Measurements from ENCODE around the gene PCDH9.
A peak's percentile ranks its signal among the peaks of the same experiment; 100 is the strongest.

PCDH9 gene

DNA sequence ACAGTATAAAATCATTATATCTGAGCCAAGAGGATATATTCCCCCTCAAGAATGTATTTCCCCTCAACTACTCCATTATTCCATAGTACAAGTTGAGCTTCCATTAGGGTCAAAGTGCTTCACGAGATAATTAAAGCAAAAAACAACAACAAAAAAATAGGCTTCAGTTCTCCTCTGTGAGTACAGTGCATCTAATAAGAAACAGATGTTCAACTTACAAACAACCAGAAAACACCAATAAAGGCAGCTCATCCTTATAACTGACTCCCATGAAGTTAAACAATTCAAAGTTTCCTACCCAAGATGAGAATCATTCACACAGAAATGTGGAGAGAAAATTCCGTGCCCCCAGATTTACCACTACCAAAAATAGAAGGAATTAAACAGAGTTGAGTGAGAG, 854.4 kb downstream of the PCDH9 start:
- no peak for DNase-seq (ENCODE audit: low spot score)

DNA sequence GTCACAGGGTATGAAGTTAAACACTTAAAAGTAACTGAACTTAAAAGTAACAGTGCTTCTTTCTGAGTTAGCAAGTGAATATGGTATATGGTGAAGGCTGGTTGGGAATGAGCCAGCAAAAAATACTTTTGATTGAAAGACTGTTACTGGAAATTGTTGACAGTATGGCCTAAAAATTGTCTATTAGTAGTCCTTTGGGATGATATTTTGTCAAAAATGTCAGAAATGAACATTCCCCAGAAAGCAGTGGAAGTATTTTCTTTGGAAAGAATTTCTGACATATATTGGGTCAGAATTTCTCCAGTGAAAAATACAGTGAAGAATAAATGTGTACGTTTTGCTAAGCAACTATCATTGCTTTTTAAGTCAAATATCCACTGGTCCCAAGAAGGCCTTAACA, 860.5 kb downstream of the PCDH9 start:
- DNase-seq (ENCODE audit: low spot score): no peak

GRCh38 chr13:66367356-66367755, 862.8 kb downstream of the PCDH9 start:
- no peak for DNase-seq (ENCODE audit: low spot score)

- DNase-seq (ENCODE audit: low spot score): peak; percentile 37
These were observed 865.0 kb downstream of the PCDH9 start for GRCh38 chr13:66365101-66365500.

- DNase-seq (ENCODE audit: low spot score): no peak
These were observed 865.8 kb downstream of the PCDH9 start for GRCh38 chr13:66364346-66364745.

GRCh38 chr13:66362485-66362884, 867.7 kb downstream of the PCDH9 start:
- DNase-seq (ENCODE audit: low spot score): no peak

DNA sequence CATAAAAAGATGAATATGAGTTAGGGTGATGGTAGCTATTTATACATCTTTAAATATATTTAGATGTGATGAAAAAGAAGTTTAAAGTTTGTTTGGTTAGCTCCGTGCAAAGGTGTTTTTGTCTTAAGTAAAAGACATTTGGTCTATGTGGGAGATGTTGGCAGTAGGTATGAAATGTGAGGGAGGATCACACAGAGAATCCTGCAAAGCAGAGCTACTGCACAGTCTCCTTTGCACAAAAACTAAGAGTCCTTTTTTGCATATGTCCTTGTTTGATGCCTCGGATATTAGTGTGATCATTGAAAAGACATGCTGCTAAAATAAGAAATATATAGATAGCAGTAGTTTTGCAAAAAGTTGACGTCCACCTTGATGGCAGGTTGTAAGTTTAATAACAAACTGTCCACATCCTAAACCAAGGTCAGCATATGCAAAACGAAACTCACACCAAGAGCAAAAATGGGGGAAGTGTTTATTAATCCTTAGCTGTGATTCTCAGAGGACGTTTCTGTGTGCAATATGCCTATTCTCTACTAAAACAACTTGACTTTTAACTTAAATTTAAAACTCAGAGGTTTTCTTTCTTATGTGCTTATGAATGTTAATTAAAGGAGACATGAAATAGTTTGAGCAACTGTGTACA, 870.1 kb downstream of the PCDH9 start:
- peak; percentile 18 for DNase-seq (ENCODE audit: low spot score)

GRCh38 chr13:66359393-66359792, 870.7 kb downstream of the PCDH9 start:
- DNase-seq (ENCODE audit: low spot score): no peak

GRCh38 chr13:66358564-66358963, 871.6 kb downstream of the PCDH9 start:
- no peak for DNase-seq (ENCODE audit: low spot score)

DNA sequence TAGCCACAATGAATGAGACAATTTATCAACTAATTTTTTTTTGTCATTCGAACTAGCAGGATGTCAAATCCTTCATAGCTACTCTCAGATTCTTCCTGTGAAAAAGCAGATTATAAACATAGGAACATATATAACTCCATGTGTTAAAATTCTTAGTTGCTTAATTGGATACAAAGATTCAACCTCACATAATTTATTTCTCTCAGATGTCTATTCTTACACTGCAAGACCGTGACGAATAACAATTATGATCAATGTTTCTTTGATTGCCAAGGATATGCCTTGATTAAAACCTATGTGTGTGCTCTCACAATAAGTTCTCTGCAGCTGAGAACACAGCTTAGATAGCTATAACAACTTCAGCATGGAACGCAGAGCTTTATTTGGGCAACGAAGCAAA, 872.7 kb downstream of the PCDH9 start:
- DNase-seq (ENCODE audit: low spot score): no peak

DNA sequence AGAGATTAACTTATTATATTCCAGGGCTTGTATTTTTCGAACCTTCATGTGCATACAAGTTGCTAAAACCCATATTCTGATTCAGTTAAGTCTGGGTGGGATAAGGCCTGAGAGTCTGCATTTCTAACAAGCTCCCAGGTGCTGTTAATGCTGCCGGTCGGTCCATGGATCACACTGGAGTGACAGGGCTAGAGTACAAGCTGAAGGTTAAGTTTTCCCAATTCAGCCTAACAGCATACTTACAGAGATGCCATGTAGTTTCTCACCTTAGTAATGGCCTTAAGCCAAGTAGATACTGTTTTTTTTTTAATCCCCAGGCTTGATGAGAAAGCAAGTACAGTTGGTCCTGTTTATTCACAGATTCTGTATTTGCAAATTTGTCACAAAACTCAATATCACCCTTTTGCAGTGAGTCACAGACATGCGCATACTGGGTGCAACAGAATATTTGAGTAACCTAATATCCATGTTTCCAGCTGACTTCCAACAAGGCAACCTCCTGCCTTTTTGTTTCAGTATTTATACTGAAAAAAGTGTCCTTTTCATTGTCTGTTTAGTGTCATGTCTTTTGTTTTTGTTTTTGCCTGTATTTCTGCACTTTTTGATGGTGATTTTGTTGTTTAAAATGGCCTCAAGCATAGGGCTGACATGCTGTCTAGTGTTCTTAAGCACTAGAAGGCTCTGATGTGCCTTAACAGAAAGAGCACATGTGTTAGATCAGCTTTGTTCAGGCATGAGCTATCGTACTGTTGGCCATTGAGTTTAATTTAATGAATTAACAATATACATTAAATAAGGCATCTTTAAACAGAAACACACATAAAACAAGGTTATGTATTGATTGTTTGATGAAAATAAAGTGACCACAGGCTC, 875.0 kb downstream of the PCDH9 start:
- no peak for DNase-seq (ENCODE audit: low spot score)

DNA sequence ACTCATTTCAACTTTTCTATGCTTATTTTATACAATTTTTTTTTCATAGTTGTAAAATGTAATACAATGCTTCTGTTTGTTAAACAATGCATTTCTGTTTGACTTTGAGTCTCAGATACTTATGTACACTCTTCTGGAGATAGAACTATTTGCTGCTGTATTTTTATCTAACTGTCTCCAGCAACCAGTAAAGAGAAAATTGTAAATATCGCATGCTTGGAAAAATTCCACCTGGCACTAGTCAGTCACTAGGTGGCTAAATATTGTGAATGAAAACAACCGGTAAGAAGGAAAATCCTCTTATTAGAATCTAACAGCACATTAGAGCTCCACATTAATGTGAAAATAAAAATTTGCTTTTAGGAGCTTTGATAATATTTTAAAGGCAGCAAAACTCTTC, 876.5 kb downstream of the PCDH9 start:
- DNase-seq (ENCODE audit: low spot score): no peak

- DNase-seq (ENCODE audit: low spot score): no peak
These were observed 880.2 kb downstream of the PCDH9 start for GRCh38 chr13:66349966-66350365.

DNA sequence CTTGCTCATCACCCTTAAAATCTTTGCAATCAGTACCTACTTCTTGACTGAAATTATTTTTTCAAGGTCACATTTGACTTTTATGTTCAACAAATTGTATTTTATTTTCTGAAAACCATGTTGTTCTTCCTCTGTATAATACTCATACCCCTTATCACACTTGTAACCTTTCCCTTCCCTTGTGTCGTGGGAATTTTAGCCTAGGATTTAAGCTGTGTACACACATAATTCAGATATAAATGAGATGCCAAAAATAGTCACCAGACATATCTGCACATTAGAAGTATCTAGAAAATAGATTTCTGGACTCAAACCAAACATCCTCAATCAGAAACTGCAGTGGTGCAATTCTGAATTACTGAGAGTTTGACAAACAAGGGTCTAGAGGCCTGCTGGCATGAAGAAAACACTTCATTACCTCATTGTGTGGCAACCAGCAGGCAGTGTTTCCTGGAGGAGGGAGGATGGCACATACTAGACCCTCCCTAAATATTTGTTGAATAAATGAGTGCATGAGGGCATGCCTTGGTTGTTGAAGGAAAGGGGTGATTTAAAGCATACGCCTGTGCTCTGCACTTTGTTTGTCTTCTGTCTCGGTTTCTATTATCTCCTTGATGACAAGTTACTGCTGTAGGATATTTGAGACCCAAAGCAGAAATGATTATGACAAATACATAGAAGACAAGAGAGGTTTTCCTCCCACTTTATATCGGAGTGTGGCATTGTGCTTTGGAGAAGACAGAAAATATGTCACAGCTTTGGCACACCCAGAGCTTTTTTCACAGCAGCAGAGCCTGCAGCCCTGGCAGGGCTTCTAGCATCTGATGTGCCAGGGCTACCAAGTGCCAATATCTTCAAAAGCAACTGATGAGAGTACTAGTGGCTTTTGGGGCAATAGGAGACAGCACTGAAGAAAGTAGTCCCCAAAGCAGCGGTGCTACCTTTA, 881.1 kb downstream of the PCDH9 start:
- peak; percentile 53 for DNase-seq (ENCODE audit: low spot score)

- DNase-seq (ENCODE audit: low spot score): no peak
These were observed 882.5 kb downstream of the PCDH9 start for GRCh38 chr13:66347486-66348117.

DNA sequence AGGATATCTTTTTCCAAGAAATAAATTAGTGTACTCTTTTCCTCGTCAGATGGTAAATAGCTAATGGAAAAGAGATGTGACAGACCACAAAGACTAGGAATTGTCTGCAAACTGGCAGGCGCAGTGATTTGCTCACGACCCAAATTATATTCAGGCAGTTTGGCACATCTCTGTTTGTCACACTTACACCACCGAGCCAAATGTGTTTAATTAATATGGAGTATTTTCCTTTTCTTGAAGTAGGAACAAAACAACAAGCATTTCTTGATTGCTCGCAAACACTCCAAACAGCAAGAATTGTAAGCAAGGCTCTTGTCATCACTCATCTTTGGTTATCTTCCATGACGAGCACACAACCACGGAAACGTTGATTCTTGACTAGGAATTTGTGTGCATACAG, 884.2 kb downstream of the PCDH9 start:
- peak; percentile 34 for DNase-seq (ENCODE audit: low spot score)

DNA sequence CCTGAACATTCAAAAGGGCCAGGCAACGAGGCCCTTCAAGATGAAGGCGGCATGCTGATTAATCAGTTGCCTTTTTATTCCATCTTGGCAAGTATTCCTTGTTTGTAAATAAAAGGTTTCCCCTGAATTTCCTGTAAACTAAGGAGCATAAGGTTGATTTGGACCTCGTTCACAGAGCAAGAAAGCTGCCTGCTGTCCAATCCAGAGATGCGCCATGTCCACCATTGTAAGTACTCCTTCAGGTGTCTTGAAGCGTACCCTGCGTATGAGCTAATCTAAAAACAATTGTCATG, 884.7 kb downstream of the PCDH9 start:
- DNase-seq (ENCODE audit: low spot score): peak; percentile 17

GRCh38 chr13:66344805-66345517, 885.2 kb downstream of the PCDH9 start:
- DNase-seq (ENCODE audit: low spot score): peak; percentile 20

DNA sequence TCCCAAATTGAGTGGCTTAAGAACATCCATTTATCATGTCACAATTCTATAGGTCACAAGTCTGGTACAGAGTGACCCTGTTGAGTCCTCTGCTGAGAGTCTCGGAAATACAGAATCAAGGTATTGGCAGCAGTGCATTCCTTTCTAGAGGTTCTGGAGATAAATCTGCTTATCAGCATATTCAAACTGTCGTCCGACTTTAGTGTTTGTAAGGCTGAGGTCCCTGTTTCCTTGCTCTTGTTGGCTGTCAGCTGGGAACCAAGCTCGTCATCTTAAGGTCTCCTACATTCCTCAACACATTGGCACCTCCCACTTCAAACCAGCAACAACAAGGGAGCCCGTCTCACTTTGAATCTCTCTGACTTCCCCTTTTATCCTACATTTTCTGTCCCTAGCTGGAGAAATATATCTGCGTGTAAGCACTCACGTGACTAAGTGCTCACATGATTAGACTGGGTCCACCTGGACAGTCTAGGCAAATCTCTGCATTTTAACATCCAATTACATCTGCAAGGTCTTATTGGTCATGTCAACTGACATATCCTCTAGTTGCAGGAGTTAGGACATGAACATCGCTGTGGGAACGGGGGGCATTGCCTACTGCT, 886.8 kb downstream of the PCDH9 start:
- no peak for DNase-seq (ENCODE audit: low spot score)

DNA sequence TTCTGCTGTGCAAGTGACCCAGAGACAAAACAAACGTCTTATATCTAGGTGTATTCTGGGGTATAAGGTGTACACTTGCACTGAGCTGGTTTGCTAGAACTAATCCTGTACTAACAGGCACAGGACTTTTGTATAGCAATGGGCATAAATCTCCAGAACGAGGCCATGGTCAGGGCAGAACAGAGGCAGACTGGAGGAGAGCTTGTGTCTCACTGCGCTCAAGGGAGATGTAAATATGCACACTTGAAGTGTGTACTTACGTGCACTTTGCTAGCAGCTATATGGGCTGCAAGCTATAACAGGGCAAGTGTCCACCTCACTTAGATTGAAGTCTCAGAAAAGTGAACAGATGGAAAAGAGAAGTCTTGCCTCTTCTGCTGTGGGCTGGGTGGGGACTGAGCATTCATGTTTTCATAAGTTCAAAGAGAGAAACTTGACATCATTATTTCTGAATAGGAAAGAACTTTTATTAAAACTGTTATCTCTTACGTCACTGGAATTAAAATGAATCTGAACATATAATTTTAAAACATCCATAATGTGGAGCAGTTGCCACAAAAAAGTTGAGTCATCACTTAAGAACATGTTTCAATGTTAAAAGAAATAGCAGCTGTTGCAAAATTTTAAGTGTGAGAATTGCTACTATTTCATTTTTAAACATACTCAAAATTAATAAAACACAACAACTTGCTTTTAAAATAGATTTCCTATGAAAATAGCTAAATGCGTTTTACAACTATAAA, 888.3 kb downstream of the PCDH9 start:
- DNase-seq (ENCODE audit: low spot score): no peak

Measured in putamen (tissue), 1 donor.